HepG2 (cell line): ENCODE data around the gene ARFGAP3. TPM values are rescaled to one million over a fixed set of nuclear protein-coding genes. Genes with fewer than 3 reads are reported as not detected.
A peak's percentile ranks its signal among the peaks of the same experiment; 100 is the strongest.

Experiments used
- AGO1 ChIP-seq: fragments of 200-400 bp; formaldehyde crosslinking; IDR thresholded peaks from 2 replicates; pipeline ENCODE4 v1.6.1; 2017; ENCODE audit warnings: mild to moderate bottlenecking, low read depth, low read length, moderate library complexity; ENCODE audit not compliant: poor library complexity, severe bottlenecking
- ATM ChIP-seq: fragments of 450-650 bp; IDR thresholded peaks from 2 replicates; pipeline ENCODE4 v1.7.1; 2017; ENCODE audit warnings: mild to moderate bottlenecking, borderline replicate concordance
- CREB3 ChIP-seq: sonication (generic); formaldehyde crosslinking; IDR thresholded peaks from 2 replicates; pipeline ENCODE4 v1.5.0; 2020; ENCODE audit warnings: missing genetic modification reagents
- DDIT3 ChIP-seq: sonication (generic); formaldehyde crosslinking; IDR thresholded peaks from 2 replicates; pipeline ENCODE4 v1.4.0; 2020; ENCODE audit warnings: mild to moderate bottlenecking, missing genetic modification reagents
- DZIP1 ChIP-seq: sonication (generic); formaldehyde crosslinking; IDR thresholded peaks from 2 replicates; pipeline ENCODE4 v1.5.0; 2020; ENCODE audit warnings: mild to moderate bottlenecking, missing genetic modification reagents
- PATZ1 ChIP-seq: sonication (generic); formaldehyde crosslinking; IDR thresholded peaks from 2 replicates; pipeline ENCODE4 v1.4.0; 2020; ENCODE audit warnings: missing genetic modification reagents
- POLR2G ChIP-seq: fragments of 200-400 bp; formaldehyde crosslinking; IDR thresholded peaks from 2 replicates; pipeline ENCODE4 v1.6.1; 2018; ENCODE audit warnings: mild to moderate bottlenecking, low read depth, low read length, moderate library complexity
- SMYD3 ChIP-seq: sonication (generic); formaldehyde crosslinking; IDR thresholded peaks from 2 replicates; pipeline ENCODE4 v1.8.1; 2023; ENCODE audit warnings: mild to moderate bottlenecking, missing genetic modification reagents
- STAG1 ChIP-seq: sonication (generic); formaldehyde crosslinking; IDR thresholded peaks from 2 replicates; pipeline ENCODE4 v1.4.0; 2020; ENCODE audit warnings: missing genetic modification reagents
- TEF ChIP-seq: sonication (generic); formaldehyde crosslinking; IDR thresholded peaks from 2 replicates; pipeline ENCODE4 v1.5.0; 2020; ENCODE audit warnings: missing genetic modification reagents
- ZBTB46 ChIP-seq: sonication (generic); formaldehyde crosslinking; IDR thresholded peaks from 2 replicates; pipeline ENCODE4 v1.4.0; 2020; ENCODE audit warnings: mild to moderate bottlenecking, missing genetic modification reagents, borderline replicate concordance
- ZNF329 ChIP-seq: sonication (generic); formaldehyde crosslinking; IDR thresholded peaks from 2 replicates; pipeline ENCODE4 v1.9.0; 2021; ENCODE audit warnings: low read depth, mild to moderate bottlenecking, missing genetic modification reagents
- ZNF414 ChIP-seq: sonication (generic); formaldehyde crosslinking; IDR thresholded peaks from 2 replicates; pipeline ENCODE4 v1.5.0; 2020; ENCODE audit warnings: missing genetic modification reagents
- ZNF546 ChIP-seq: sonication (generic); formaldehyde crosslinking; conservative IDR thresholded peaks from 2 replicates; pipeline ENCODE4 v1.8.1; 2023; ENCODE audit warnings: mild to moderate bottlenecking, missing genetic modification reagents
- polyA plus RNA-seq, 8 experiments: library from polyadenylated mRNA; depleted of rRNA in 3 of 8; stranded (reverse) in 7 of 8; unstranded in 1 of 8; fragments of >200 nt; fragmentation: Illumina TruSeq in 4 of 8; extraction: Trizol in 4 of 8; gene quantifications; 2 replicates each; pipeline versions ENCODE4 v1.2.1 to v1.2.3, GENCODE V29; 2011 to 2016; ENCODE audit warnings: low read depth in 4 of 8, missing spikeins in 1 of 8, mixed read lengths in 1 of 8; ENCODE audit not compliant: insufficient read depth in 1 of 8
- total RNA-seq, 5 experiments: library from RNA; depleted of rRNA; stranded (reverse); fragments of >200 nt; fragmentation: Illumina TruSeq; extraction: Trizol; gene quantifications; 2 replicates each; pipeline ENCODE4 v1.2.3, GENCODE V29; 2016; ENCODE audit warnings: low read depth in 1 of 5

ARFGAP3 gene
- total and polyA plus RNA-seq, 2 of the 13 experiments (the other 11 are each of a cell fraction or from before 2014, with no cell fraction given) = 41.7 to 61.6 TPM

DNA sequence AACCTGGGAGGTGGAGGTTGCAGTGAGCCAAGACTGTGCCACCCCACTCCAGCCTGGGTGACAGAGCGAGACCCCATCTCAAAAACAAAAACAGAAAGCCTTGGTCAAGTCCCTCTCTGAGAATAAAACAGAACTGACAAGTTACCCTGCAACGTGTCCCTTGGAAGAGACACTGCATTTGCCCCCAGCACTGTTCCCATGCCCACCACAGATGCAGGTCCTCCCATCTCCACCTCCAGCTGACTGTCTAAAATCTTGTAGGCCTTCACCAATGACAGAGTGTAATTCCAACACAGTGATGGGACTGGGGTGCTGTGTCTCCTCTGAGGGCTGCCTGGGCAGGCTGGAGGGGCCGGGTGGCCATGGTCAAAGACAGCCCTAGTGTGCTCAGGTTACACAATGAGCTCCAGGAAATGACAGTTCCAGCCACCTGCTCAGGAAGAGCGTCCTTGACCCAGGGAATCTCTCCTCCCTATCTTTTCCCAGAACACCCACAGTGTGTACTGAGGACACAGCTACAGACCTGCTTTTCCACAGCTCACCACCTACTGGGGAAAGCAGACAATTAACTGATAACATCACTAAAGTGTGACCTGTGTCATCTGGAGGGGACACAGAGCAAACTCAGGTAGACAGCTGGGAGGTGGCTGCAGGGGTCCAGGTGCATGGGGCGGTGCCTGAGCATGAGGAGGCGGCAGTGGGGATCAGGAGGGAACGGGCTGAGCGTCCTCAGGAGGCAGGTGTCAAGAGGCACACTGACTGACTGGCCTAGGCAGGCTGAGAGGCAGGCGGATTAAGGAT, 56.4 kb downstream of the ARFGAP3 start (continued):
- peak; percentile 92 for TF ChIP-seq PATZ1 (CRISPR knock-in tag)
- TF ChIP-seq ZBTB46 (CRISPR knock-in tag) = peak; percentile 32; the same call in 1 of the 2 replicates
- TF ChIP-seq TEF (CRISPR knock-in tag) = peak; percentile 75; the same call in 1 of the 2 replicates
- no peak for TF ChIP-seq ZNF329 (CRISPR knock-in tag)
- peak; percentile 63 for TF ChIP-seq ZNF414 (CRISPR knock-in tag)
- no peak for TF ChIP-seq AGO1
- TF ChIP-seq DDIT3 (CRISPR knock-in tag) = no peak
- TF ChIP-seq STAG1 (CRISPR knock-in tag) = peak; percentile 61
- TF ChIP-seq ZNF546 (CRISPR knock-in tag) = no peak
- TF ChIP-seq CREB3 (CRISPR knock-in tag) = no peak
- TF ChIP-seq DZIP1 = no peak
- no peak for TF ChIP-seq SMYD3 (CRISPR knock-in tag)
- TF ChIP-seq POLR2G = peak; percentile 51
- peak; percentile 69; the same call in 1 of the 2 replicates for TF ChIP-seq ATM
